ENCODE results near the gene SBSN. TPM values are rescaled to one million over a fixed set of nuclear protein-coding genes. Genes with fewer than 3 reads are reported as not detected.

The SBSN gene
- total and polyA plus RNA-seq, 4 donors, result 0.08 to 0.39 (median 0.09) TPM; not detected in 1

GRCh38 chr19:35501684-35502083 is 26.4 kb downstream of the SBSN start:
- Histone ChIP-seq H3K4me1 (ENCODE audit: control insufficient read depth in 5 of 5, insufficient read depth in 5 of 5, low read length in 5 of 5) (no peaks in the 10 kb centered on the region), H3K36me3 (ENCODE audit: control insufficient read depth in 4 of 4, insufficient read depth in 4 of 4, low read length in 4 of 4) (peaks cover 0 to 4% (median 0%) of the 10 kb centered on the region in 4 donors), H3K9me3 (ENCODE audit: control insufficient read depth in 4 of 4, insufficient read depth in 3 of 4, low read length in 3 of 4) (no peaks in the 10 kb centered on the region), H3K9ac (ENCODE audit: insufficient read depth in 1 of 2, low read length in 2 of 2) (no peak overlapping the region), H3K4me3 (no peak overlapping the region), H3K27ac (ENCODE audit: low read depth in 1 of 2, low read length in 1 of 2) (no peak overlapping the region), H3K27me3 (ENCODE audit: control insufficient read depth in 3 of 3, insufficient read depth in 3 of 3, low read length in 2 of 3) (peaks cover 0 to 2% (median 0%) of the 10 kb centered on the region in 3 donors)
- TF ChIP-seq CTCF (IDR thresholded peaks at IDR 0.05; ENCODE audit: control extremely low read depth, extremely low read depth), result no peak
- ATAC-seq (ENCODE audit: insufficient read depth, low FRiP score), result no peak
- no peak for DNase-seq
- WGBS, 2 donors, result 82 to 92% methylated on average over 15 of the region's 15 CpGs

GRCh38 chr19:35500611-35501010 is 27.5 kb downstream of the SBSN start:
- DNase-seq, result no peak
- H3K4me3 ChIP-seq, result no peak overlapping the region
- H3K9me3 ChIP-seq (ENCODE audit: control insufficient read depth in 4 of 4, insufficient read depth in 3 of 4, low read length in 3 of 4), result no peaks in the 10 kb centered on the region
- no peak for ATAC-seq (ENCODE audit: insufficient read depth, low FRiP score)
- H3K27me3 ChIP-seq (ENCODE audit: control insufficient read depth in 3 of 3, insufficient read depth in 3 of 3, low read length in 2 of 3), result no peaks in the 10 kb centered on the region
- WGBS, 2 donors, result 91 to 93% methylated on average over 10 of the region's 10 CpGs
- H3K36me3 ChIP-seq (ENCODE audit: control insufficient read depth in 4 of 4, insufficient read depth in 4 of 4, low read length in 4 of 4), result peaks cover 0 to 4% (median 0%) of the 10 kb centered on the region in 4 donors
- no peak overlapping the region for H3K9ac ChIP-seq (ENCODE audit: insufficient read depth in 1 of 2, low read length in 2 of 2)
- no peak overlapping the region for H3K27ac ChIP-seq (ENCODE audit: low read depth in 1 of 2, low read length in 1 of 2)
- no peak for TF ChIP-seq CTCF (IDR thresholded peaks at IDR 0.05; ENCODE audit: control extremely low read depth, extremely low read depth)
- peaks cover 0 to under 1% (median 0%) of the 10 kb centered on the region in 5 donors for H3K4me1 ChIP-seq (ENCODE audit: control insufficient read depth in 5 of 5, insufficient read depth in 5 of 5, low read length in 5 of 5)

- no peak overlapping the region for H3K4me3 ChIP-seq
- no peaks in the 10 kb centered on the region for H3K27me3 ChIP-seq (ENCODE audit: control insufficient read depth in 3 of 3, insufficient read depth in 3 of 3, low read length in 2 of 3)
- H3K36me3 ChIP-seq (ENCODE audit: control insufficient read depth in 4 of 4, insufficient read depth in 4 of 4, low read length in 4 of 4), result peaks cover 0 to 4% (median 0%) of the 10 kb centered on the region in 4 donors
- H3K9me3 ChIP-seq (ENCODE audit: control insufficient read depth in 4 of 4, insufficient read depth in 3 of 4, low read length in 3 of 4), result no peaks in the 10 kb centered on the region
- H3K4me1 ChIP-seq (ENCODE audit: control insufficient read depth in 5 of 5, insufficient read depth in 5 of 5, low read length in 5 of 5), result peaks cover 0 to 5% (median 0%) of the 10 kb centered on the region in 5 donors
- no peak for TF ChIP-seq CTCF (IDR thresholded peaks at IDR 0.05; ENCODE audit: control extremely low read depth, extremely low read depth)
- no peak overlapping the region for H3K9ac ChIP-seq (ENCODE audit: insufficient read depth in 1 of 2, low read length in 2 of 2)
- ATAC-seq (ENCODE audit: insufficient read depth, low FRiP score) (no peak), DNase-seq (no peak)
- no peak overlapping the region for H3K27ac ChIP-seq (ENCODE audit: low read depth in 1 of 2, low read length in 1 of 2)
- WGBS, 2 donors, result 81 to 84% methylated on average over 9 of the region's 9 CpGs
Observed at GRCh38 chr19:35498984-35499527, 29.1 kb downstream of the SBSN start.

GRCh38 chr19:35498220-35498619 is 29.9 kb downstream of the SBSN start:
- no peak for ATAC-seq (ENCODE audit: insufficient read depth, low FRiP score)
- Histone ChIP-seq H3K27me3 (ENCODE audit: control insufficient read depth in 3 of 3, insufficient read depth in 3 of 3, low read length in 2 of 3) (no peaks in the 10 kb centered on the region), H3K9me3 (ENCODE audit: control insufficient read depth in 4 of 4, insufficient read depth in 3 of 4, low read length in 3 of 4) (no peaks in the 10 kb centered on the region), H3K36me3 (ENCODE audit: control insufficient read depth in 4 of 4, insufficient read depth in 4 of 4, low read length in 4 of 4) (peaks cover 0 to 4% (median 0%) of the 10 kb centered on the region in 4 donors), H3K4me3 (no peak overlapping the region), H3K9ac (ENCODE audit: insufficient read depth in 1 of 2, low read length in 2 of 2) (no peak overlapping the region), H3K27ac (ENCODE audit: low read depth in 1 of 2, low read length in 1 of 2) (no peak overlapping the region), H3K4me1 (ENCODE audit: control insufficient read depth in 5 of 5, insufficient read depth in 5 of 5, low read length in 5 of 5) (peaks cover 0 to 5% (median 0%) of the 10 kb centered on the region in 5 donors)
- no peak for TF ChIP-seq CTCF (IDR thresholded peaks at IDR 0.05; ENCODE audit: control extremely low read depth, extremely low read depth)
- 97% methylated on average over 3 of the region's 3 CpGs for WGBS, 2 donors
- no peak for DNase-seq

All from lung (tissue), 12 donors.